Forelimb muscle (tissue), 1 donor: ENCODE data around the gene EML1. TPM values are rescaled to one million over a fixed set of nuclear protein-coding genes. Genes with fewer than 3 reads are reported as not detected.

Experiments used
- DNase-seq: peaks from one replicate; pipeline ENCODE4 v3.0.0-alpha.2; 2013; ENCODE audit warnings: low read depth
- polyA plus RNA-seq: library from polyadenylated mRNA; unstranded; fragments of 120-200 nt; gene quantifications from one replicate; pipeline ENCODE4 v1.2.1, GENCODE V29; 2013; ENCODE audit not compliant: insufficient read length

Gene EML1
- polyA plus RNA-seq, 1 donor, result 39.5 TPM

DNA sequence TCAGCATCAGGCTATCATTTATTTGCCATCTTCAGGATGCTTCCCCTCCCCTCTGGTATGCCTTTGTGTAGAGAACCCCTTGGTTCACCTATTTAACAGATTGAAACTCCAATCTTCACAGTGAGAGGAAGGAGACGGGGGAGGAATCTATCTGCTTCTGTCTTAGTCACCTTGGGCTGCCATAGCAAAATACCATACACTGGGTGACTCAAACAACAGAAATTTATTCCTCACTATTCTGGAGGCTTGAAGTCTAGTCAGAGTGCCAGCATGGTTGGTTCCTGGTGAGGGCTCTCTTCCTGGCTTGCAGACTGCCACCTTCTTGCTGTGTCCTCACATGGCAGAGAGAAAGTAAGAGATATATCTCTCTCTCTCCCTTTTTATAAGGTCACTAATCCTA, 13.5 kb upstream of the EML1 start:
- DNase-seq, result no peak

DNA sequence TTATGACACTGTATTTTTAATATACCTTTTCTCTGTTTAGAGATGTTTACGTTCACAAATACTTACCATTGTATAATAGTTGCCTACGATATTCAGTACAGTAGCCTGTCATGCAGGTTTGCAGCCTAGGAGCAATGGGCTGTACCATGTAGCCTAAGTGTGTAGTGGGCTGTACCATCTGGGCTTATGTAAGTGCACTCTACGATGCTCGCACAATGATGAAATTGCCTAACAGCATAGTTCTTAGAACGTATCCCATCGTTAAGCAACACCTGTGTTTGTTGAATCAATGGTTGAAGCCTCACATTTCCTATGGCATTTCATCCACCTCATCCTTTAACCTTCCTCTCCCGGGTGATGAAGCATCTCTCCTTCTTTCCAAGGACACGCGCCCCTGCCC, 12.5 kb upstream of the EML1 start:
- DNase-seq, result no peak

DNA sequence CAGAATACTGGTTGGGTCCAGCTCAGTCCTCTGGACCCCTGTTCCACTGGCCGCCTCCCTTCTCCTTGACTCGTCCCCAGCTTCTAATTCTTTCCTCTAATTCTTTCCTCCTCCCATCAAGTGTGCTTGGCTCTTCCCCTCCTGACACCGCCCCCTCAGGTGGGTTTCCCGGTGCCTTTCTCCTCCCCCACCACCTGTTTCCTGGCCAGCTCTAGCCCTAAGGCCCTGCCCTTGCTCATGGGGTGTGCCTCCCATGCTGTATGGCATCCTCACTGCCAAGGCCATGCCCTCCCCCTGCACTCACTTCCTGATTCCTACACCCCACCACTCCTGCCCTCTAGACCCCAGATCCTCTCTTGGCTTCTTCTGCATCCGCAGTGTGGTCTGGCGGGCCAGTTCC, 12.1 kb upstream of the EML1 start:
- DNase-seq, result no peak

DNA sequence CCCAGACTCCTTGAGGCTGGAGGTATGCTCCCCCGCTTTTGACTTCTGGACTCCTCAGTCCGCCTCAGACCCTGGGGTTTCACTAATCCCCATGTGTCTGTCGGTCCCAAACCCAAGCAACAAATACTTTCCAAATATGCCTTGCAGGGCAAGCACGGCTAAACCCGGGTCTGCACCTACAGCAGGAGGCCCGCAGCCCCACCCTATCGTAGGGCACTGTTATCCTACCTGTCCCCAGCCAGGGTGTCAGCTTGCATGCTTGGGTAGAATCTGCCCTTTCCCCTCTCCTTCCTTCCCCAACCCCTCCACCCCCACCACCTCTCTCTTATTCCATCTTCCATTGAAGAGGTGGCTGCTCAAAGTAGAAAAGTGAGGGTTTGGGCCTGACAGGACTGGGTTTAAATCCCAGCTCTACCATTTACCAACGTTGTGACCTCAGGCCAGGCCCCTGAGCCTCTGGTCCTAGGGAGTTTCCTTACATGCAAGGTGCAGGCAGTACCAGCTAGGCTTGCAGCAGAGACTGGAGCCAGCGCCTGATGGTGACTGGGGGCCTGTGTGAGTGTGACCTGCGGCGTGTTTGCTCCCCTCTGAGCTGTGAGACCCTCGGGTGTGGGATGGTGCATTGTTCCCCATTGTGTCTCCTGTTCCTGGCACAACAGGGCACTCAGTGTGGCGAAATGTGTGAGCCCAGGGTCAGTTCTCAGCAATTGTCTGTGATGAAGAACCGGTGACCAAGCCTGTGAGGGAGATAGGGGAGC, 11.2 kb upstream of the EML1 start:
- no peak for DNase-seq

GRCh38 chr14:99784508-99784907, 8.7 kb upstream of the EML1 start:
- no peak for DNase-seq

DNA sequence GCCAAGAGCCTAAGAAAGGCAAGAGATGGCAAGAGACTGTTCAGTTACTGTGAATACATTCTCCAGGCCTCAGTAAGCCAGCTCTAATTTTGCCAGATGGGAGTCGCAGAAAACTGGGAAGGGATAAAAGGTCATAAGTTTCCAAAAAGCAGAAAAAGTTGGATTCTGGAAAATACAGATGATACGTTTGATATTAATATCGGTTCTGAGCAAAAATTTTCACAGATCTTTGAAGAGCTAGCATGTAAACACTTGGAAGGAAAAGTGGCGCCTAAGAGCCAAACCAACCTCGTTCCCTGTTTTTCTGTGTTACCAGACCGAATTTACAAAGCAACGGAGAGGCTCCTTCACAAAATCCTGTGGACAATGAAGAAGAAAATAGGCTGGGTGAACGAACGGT, 7.8 kb upstream of the EML1 start:
- DNase-seq, result no peak

DNA sequence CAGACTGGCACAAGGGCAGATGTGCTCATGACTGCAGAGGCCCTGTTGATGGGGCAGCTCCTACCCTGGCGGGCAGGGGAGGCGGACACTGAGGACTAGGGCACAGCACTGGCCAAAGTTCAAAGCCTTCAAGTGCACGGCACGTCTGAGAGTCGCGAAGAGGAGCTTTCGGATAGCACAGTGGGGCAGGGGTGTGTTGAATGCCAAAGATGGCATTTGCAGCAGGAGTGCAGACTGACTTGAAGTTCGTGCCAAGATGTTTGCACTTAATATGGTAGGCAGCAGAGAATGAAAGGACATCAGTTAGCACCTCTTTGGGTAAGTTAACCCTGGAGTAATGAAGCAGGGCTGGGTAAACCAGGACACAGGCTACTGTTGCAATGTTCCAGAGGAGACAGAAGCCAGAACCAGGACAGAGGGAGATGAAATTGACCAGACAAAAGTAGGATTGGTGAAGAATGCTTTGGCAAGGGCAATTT, 6.7 kb upstream of the EML1 start:
- DNase-seq, result no peak

DNA sequence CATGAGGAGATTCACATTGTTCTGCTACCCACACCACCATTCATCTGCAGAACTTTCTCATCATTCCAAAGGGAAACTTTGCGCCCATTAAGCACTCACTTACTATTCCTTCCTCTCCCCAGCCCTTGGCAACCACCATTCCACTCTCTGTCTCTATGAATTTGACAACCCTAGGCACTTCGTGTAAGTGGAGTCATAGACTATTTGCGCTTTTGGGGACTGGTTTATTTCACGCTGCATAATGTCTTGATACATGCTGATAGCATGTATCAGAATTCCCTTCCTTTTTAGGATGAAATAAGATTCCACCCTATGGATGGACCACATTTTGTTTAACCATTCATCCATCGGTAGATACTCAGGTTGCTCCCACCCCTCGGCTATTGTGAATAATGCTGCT, 4.5 kb upstream of the EML1 start:
- no peak for DNase-seq

DNA sequence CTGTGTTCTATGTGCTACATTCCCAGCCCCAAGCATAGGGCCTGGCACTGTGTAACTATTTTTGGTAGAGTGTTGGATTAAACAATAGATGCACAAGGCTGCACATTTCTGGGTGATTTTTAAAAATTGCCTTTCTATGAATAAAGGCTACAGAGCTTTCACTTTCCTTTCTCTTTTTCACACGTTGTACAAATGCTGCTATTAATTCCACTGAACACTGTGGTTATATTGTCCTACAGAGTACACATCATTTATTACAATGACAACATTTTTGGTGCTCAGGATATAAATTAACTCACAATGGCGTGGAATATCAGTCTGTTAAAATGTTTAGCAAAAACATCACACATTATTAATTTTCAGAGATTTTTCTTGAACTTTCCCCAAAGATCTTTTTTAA, 3.6 kb upstream of the EML1 start:
- no peak for DNase-seq

DNA sequence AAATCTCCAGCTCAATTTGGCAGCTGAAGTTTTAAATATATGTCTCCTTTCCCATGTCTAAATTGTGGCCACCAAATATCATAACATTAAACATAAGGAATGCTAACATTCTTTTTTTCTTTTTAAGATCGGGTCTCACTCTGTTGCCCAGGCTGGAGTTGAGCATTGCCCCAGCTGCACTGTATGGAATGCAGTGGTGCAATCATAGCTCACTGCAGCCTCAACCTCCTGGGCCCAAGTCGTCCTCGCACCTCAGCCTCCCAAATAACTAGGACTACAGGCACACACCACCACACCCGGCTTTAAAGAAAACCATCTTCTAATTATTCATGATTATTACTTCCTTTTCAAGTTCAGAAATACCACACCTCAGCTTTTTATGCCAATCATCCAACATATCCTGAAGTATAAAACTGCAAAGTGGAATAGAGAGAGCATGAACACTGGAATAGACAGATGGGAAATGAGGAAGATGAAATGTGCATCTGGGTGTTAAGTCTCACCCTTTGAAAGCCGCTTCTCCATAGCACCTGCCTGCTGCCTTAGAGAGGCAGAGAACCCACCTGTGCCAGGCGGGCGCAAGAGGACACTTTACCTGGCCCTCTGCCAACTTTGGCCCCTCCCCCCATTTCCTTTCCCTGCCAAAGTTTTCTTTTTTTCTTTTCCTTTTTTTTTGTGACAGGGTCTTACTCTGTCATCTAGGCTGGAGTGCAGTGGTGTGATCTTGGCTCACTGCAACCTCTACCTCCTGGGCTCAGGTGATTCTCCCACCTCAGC, 2.8 kb upstream of the EML1 start:
- no peak for DNase-seq

DNA sequence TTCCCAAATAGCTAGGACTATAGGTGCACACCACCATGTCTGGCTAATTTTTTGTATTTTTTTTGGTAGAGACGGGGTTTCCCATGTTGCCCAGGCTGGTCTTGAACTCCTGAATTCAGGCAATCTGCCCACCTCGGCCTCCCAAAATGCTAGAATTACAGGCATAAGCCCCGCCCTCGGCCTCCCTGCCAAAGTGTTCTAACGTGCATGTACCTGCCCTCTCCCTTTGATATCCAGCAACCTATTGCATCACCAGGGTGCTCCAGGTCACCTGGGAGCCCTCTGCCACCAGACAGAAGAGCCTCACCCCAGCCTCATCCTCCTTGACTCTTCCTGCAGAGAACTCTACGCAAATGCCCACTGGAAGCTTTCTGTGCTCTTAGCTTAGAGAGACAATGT, 2.2 kb upstream of the EML1 start:
- DNase-seq, result no peak

- DNase-seq, result no peak
Observed at GRCh38 chr14:99791476-99792209, 1.6 kb upstream of the EML1 start.

DNA sequence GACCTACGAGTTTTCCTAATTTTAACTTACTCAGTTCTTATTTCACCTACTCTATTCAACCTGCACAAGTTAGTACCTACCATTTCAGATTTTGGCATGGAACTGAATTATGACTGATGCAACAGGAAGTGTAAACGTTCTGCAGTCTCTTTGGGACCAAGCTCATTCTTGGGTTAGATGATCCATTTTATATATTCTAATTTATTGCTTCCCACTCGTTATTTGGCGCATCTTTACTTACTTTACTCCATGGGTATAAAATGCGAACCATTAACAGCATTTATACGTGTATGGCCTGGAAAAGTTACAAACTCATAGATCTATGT, 1.0 kb upstream of the EML1 start:
- DNase-seq, result no peak

DNA sequence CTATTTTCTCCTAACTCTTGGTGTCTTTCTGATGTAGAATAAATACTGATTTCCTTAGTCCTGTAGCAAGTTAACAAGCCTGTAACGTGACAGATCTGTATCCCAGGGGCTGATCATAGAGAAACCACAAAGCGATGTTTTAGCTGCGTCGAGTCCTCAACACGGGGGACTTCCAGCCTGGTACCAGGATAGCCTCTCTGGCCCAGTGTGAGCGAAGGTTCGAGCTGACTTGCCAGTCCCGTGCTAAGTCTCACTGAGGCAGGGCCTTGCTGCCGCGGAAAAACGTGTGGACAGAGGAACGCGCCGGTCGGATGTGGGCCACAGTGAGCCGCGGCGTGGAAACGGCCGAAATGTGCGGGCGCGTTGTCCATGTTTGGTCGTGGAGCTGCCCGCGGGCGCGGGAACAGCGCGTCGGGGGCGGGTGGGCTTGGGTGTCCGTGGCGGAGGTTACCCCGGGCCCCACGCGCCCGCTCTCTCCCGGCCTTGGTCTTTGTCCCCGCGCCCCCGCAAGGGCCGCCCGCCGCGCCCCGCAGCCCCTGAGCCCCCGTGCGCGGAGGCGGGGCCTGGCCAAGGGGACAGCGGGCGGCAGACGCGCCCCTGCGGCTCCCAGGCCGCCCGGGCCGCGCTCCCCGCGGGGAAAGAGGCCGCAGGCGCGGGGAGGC, 531 bp upstream of the EML1 start:
- DNase-seq, result no peak

DNA sequence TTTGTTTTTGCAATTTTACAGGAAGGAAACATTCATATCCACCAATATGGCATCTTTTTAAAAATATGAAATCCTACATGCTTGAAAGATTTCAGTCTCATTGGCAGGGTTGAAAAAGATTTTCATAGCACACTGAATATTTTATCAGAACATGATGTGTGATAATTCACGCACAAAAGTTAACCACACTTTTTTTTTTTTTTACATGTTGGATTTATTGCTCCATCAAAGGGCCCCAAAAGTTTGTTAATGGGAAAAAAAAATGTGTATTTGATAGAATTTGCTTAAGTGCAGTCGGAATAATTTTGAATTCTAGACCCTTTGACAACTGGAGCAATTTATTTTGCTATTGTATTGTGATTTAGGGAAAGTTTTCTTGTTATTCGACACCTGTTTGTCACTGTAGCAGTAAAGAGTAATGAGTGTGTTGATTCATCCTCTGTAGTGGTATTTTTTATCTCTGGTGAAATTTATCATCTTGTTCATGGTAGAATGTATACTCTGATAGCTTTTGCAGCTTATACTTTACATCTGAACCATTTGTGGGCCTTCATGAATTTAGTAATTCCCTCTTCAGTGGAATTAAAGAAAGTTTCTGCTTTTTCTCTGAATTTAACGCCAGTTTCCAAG, 1.1 kb downstream of the EML1 start:
- DNase-seq, result no peak

- no peak for DNase-seq
Observed at GRCh38 chr14:99795046-99795445, 1.8 kb downstream of the EML1 start.

DNA sequence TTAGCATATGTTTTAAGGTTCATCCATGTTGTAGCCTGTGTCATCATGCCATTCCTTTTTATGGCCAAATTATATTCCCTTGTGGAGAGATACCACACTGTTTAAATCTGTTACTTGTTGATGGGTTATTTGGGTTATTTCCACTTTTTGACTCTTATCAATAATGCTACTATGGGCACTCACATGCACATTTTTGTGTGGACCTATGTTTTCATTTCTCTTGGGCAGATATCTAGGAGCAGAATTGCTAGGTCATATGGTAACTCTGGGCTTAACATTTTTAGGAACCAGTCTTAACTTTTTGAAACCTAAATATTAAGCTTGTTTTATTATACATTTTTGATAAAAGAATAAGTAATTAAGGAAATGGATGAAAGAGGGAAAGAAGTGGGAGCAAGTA, 4.0 kb downstream of the EML1 start:
- no peak for DNase-seq

- DNase-seq, result no peak
Observed at GRCh38 chr14:99800781-99801180, 7.6 kb downstream of the EML1 start.

GRCh38 chr14:99802301-99803105, 9.3 kb downstream of the EML1 start:
- no peak for DNase-seq

DNA sequence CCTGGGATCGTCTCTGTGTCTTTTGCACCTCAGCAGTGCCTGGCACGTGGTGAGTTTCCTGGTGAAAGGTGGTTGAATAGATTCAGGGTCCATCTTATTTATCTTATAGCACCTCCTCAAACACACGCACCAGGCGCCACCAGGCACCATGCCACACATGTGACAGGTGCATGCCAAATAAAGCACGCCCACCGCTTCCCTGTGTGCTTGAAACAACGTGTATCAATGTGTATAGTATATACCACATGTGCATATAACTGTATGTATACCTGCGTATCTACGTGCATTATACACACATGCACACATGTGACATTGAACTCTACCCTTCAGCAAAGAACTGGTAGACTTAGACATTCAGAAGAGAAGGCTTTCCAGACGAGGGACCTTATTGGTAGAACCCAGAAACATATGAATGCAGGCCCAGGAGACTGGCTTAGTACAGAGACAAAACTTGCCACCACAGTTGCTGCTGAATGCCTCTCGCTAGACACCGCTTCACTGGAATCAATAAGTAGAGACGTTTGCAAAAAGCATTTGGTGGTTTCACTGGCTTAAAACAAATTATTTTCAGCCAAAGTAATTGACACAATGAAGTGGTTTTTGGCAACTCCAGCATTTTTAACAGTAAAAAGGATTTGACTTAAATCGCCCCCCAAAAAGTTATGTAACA, 10.0 kb downstream of the EML1 start:
- no peak for DNase-seq
